Dendritic cell treated with granulocyte-macrophage colony-stimulating factor and Interleukin-4, amounts not matched to agents 40 ng/mL and 50 ng/mL, for 4 days (primary cell): ENCODE data around the gene RMC1.
A peak's percentile ranks its signal among the peaks of the same experiment; 100 is the strongest.

ENCODE experiments used
- H3K27ac Mint-ChIP-seq: one replicate; pipeline ENCODE4 v1.8.0; 2022; ENCODE audit warnings: mild to moderate bottlenecking, mixed read lengths
- H3K27me3 Mint-ChIP-seq: one replicate; pipeline ENCODE4 v1.8.0; 2022; ENCODE audit warnings: mild to moderate bottlenecking, mixed read lengths
- H3K36me3 Mint-ChIP-seq: one replicate; pipeline ENCODE4 v1.8.0; 2022; ENCODE audit warnings: low read depth, mixed read lengths
- H3K4me1 Mint-ChIP-seq: one replicate; pipeline ENCODE4 v1.8.0; 2022; ENCODE audit warnings: low read depth, mixed read lengths
- H3K4me3 Mint-ChIP-seq: one replicate; pipeline ENCODE4 v1.8.0; 2022; ENCODE audit warnings: mild to moderate bottlenecking, moderate library complexity, mixed read lengths
- H3K9me3 Mint-ChIP-seq: one replicate; pipeline ENCODE4 v1.8.0; 2022; ENCODE audit warnings: mixed read lengths
- intact Hi-C: fragments of 100-400 bp; cut with micrococcal nuclease; formaldehyde crosslinking; loops from one replicate; pipeline ENCODE4 v1.15.0; 2022

The RMC1 gene

GRCh38 chr18:23503038-23503962, at the start of gene RMC1:
Gene RMC1, plus strand, starts transcription at chr18:23503511. Its CDS starts 108 bp downstream, at chr18:23503619.
- Mint-ChIP-seq H3K36me3 (peaks cover 30% of the 10 kb centered on the region), H3K27ac (peak within 1 kb of the TSS; percentile 97), H3K4me1 (peaks cover 46% of the 10 kb centered on the region), H3K27me3 (no peaks in the 10 kb centered on the region), H3K4me3 (peak within 1 kb of the TSS; percentile 93), H3K9me3 (no peaks in the 10 kb centered on the region)
- intact Hi-C loops: loop anchor here (1.0 to 2.0 kb wide), 2 partner anchors 50 to 84 kb away; partner anchors contain the start of genes NPC1 and RIOK3

- intact Hi-C loops: loop anchor here (1.0 to 10.0 kb wide), 4 partner anchors 15 to 219 kb away; partner anchors contain the start of genes NPC1 and RMC1
- Mint-ChIP-seq H3K27ac (peak overlapping the region; percentile 99), H3K27me3 (no peaks in the 10 kb centered on the region), H3K4me3 (peak overlapping the region; percentile 100), H3K4me1 (peaks cover 50% of the 10 kb centered on the region), H3K36me3 (peaks cover 42% of the 10 kb centered on the region), H3K9me3 (no peaks in the 10 kb centered on the region)
Measured at GRCh38 chr18:23453680-23454058, 49.6 kb upstream of the RMC1 start.

- Mint-ChIP-seq H3K4me1 (peaks cover 67% of the 10 kb centered on the region), H3K27me3 (no peaks in the 10 kb centered on the region), H3K27ac (peak overlapping the region; percentile 34), H3K9me3 (no peaks in the 10 kb centered on the region), H3K4me3 (no peak overlapping the region), H3K36me3 (peaks cover 68% of the 10 kb centered on the region)
- intact Hi-C loops: loop anchor here (10.0 kb wide), 1 partner anchor 222 kb away; no protein-coding TSS in a partner anchor
Measured at GRCh38 chr18:23456835-23457234, 46.5 kb upstream of the RMC1 start.

- Mint-ChIP-seq H3K9me3 (no peaks in the 10 kb centered on the region), H3K36me3 (peaks cover 81% of the 10 kb centered on the region), H3K27ac (peak overlapping the region; percentile 53), H3K4me1 (peaks cover 68% of the 10 kb centered on the region), H3K4me3 (no peak overlapping the region), H3K27me3 (no peaks in the 10 kb centered on the region)
- intact Hi-C loops: loop anchor here (10.0 kb wide), 1 partner anchor 224 kb away; no protein-coding TSS in a partner anchor
Measured at GRCh38 chr18:23458830-23459529, 44.3 kb upstream of the RMC1 start.

GRCh38 chr18:23459530-23459921, 43.8 kb upstream of the RMC1 start:
- Mint-ChIP-seq H3K36me3 (peaks cover 86% of the 10 kb centered on the region), H3K4me1 (peaks cover 67% of the 10 kb centered on the region), H3K27ac (peak overlapping the region; percentile 53), H3K9me3 (no peaks in the 10 kb centered on the region), H3K4me3 (no peak overlapping the region), H3K27me3 (no peaks in the 10 kb centered on the region)
- intact Hi-C loops: loop anchor here (10.0 kb wide), 1 partner anchor 225 kb away; no protein-coding TSS in a partner anchor

GRCh38 chr18:23460285-23461273, 42.7 kb upstream of the RMC1 start:
- intact Hi-C loops: no loop called here
- Mint-ChIP-seq H3K27ac (no peak overlapping the region), H3K27me3 (no peaks in the 10 kb centered on the region), H3K4me3 (no peak overlapping the region), H3K36me3 (peaks cover 84% of the 10 kb centered on the region), H3K4me1 (peaks cover 56% of the 10 kb centered on the region), H3K9me3 (no peaks in the 10 kb centered on the region)

- no peaks in the 10 kb centered on the region for H3K9me3 Mint-ChIP-seq
- peaks cover 67% of the 10 kb centered on the region for H3K36me3 Mint-ChIP-seq
- no peak overlapping the region for H3K4me3 Mint-ChIP-seq
- H3K4me1 Mint-ChIP-seq: peaks cover 40% of the 10 kb centered on the region
- H3K27me3 Mint-ChIP-seq: no peaks in the 10 kb centered on the region
- H3K27ac Mint-ChIP-seq: no peak overlapping the region
- intact Hi-C loops: no loop called here
Measured at GRCh38 chr18:23462876-23463275, 40.4 kb upstream of the RMC1 start.

GRCh38 chr18:23468753-23469459, 34.4 kb upstream of the RMC1 start:
- Mint-ChIP-seq H3K27ac (no peak overlapping the region), H3K4me3 (no peak overlapping the region), H3K36me3 (peaks cover 13% of the 10 kb centered on the region), H3K4me1 (no peaks in the 10 kb centered on the region), H3K9me3 (no peaks in the 10 kb centered on the region), H3K27me3 (no peaks in the 10 kb centered on the region)
- intact Hi-C loops: no loop called here

- H3K27ac Mint-ChIP-seq: no peak overlapping the region
- no peaks in the 10 kb centered on the region for H3K27me3 Mint-ChIP-seq
- H3K4me1 Mint-ChIP-seq: no peaks in the 10 kb centered on the region
- H3K36me3 Mint-ChIP-seq: peaks cover 18% of the 10 kb centered on the region
- no peaks in the 10 kb centered on the region for H3K9me3 Mint-ChIP-seq
- intact Hi-C loops: no loop called here
- H3K4me3 Mint-ChIP-seq: no peak overlapping the region
Measured at GRCh38 chr18:23470620-23471387, 32.5 kb upstream of the RMC1 start.

GRCh38 chr18:23471486-23471885, 31.8 kb upstream of the RMC1 start:
- no peak overlapping the region for H3K4me3 Mint-ChIP-seq
- intact Hi-C loops: no loop called here
- no peaks in the 10 kb centered on the region for H3K27me3 Mint-ChIP-seq
- H3K4me1 Mint-ChIP-seq: no peaks in the 10 kb centered on the region
- H3K36me3 Mint-ChIP-seq: peaks cover 25% of the 10 kb centered on the region
- H3K9me3 Mint-ChIP-seq: no peaks in the 10 kb centered on the region
- no peak overlapping the region for H3K27ac Mint-ChIP-seq

GRCh38 chr18:23479829-23480505, 23.3 kb upstream of the RMC1 start:
- Mint-ChIP-seq H3K27me3 (no peaks in the 10 kb centered on the region), H3K4me1 (peaks cover 16% of the 10 kb centered on the region), H3K4me3 (no peak overlapping the region), H3K9me3 (no peaks in the 10 kb centered on the region), H3K27ac (peak overlapping the region; percentile 13), H3K36me3 (peaks cover 84% of the 10 kb centered on the region)
- intact Hi-C loops: no loop called here
